ENCODE results near the gene HK3.
A peak's percentile ranks its signal among the peaks of the same experiment; 100 is the strongest.

The HK3 gene, protein sequence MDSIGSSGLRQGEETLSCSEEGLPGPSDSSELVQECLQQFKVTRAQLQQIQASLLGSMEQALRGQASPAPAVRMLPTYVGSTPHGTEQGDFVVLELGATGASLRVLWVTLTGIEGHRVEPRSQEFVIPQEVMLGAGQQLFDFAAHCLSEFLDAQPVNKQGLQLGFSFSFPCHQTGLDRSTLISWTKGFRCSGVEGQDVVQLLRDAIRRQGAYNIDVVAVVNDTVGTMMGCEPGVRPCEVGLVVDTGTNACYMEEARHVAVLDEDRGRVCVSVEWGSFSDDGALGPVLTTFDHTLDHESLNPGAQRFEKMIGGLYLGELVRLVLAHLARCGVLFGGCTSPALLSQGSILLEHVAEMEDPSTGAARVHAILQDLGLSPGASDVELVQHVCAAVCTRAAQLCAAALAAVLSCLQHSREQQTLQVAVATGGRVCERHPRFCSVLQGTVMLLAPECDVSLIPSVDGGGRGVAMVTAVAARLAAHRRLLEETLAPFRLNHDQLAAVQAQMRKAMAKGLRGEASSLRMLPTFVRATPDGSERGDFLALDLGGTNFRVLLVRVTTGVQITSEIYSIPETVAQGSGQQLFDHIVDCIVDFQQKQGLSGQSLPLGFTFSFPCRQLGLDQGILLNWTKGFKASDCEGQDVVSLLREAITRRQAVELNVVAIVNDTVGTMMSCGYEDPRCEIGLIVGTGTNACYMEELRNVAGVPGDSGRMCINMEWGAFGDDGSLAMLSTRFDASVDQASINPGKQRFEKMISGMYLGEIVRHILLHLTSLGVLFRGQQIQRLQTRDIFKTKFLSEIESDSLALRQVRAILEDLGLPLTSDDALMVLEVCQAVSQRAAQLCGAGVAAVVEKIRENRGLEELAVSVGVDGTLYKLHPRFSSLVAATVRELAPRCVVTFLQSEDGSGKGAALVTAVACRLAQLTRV

DNA sequence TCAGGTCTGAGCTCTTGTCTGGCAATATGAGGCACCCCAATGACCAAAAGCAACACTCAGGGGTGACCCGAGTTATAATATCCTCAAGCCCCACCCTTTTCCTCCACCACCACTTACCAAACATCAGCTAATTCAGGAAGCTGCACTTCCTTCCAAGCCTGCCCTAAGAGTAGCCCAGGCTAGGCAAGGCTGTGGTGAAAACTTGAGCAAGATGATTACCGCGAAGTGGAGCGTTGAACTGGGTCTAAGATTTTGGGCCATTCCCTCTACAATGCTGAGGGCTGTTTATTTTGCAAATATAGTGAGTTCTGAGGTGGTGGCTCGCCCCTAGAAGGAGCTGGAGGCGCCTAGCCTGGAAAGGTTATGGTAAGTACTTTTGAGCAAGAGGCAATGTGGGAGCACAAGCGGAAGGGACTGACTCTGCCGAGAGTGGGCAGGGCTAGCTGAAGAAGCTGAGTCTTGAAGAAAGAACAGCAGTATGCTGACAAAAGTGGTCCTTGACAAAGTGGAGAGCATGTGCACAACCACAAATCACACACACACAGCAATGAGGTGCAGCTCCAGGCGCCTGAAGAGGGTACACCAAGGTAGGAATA is at the start of gene HK3:
HK3 (minus strand) TSS at position 51 of the 596 bp plus-strand sequence. CDS start 3,187 bp downstream, outside the sequence.
- no peak for DNase-seq

GRCh38 chr5:176948458-176948857 is 49.3 kb upstream of the HK3 start:
- DNase-seq = no peak

DNA sequence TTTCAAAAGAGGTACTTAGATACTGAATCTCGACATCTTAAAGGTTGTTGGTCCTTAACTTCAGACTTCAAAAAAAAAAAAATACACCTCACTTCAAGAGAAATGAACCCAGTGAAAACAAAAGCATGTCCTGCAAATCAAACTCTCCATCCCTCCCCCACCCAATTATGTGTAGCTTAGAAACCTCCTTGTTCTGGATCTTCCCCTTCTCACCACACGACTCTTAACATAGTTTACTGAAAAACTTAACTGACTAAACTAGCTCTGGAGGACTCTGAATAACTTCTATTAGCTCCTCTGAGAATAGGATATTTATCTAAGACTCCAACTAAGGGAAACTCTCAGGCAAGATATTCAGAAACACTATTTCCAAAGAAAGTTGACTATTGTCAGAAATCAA is 48.7 kb upstream of the HK3 start:
- no peak for DNase-seq

GRCh38 chr5:176944268-176944667 is 45.1 kb upstream of the HK3 start:
- no peak for DNase-seq

DNA sequence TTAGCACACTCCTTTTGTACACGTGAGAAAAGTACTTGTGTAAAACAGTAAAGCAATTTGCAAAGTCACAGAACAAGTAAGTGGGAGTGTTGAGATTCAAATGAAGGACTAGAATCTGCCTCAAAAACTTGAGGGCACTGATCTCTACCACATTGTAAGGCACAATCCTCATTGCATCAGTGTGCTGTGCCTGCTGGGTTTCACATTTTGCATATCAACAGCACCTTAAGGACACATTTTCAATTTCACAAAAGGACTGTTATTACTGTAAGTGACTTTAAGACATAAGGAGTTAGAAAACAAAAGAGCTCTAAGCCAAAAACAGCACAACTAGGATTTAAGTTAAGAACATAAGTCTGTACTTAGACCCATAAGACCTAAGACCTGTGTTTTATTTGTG is 44.7 kb upstream of the HK3 start:
- DNase-seq = no peak

GRCh38 chr5:176941951-176942350 is 42.8 kb upstream of the HK3 start:
- DNase-seq = no peak

DNA sequence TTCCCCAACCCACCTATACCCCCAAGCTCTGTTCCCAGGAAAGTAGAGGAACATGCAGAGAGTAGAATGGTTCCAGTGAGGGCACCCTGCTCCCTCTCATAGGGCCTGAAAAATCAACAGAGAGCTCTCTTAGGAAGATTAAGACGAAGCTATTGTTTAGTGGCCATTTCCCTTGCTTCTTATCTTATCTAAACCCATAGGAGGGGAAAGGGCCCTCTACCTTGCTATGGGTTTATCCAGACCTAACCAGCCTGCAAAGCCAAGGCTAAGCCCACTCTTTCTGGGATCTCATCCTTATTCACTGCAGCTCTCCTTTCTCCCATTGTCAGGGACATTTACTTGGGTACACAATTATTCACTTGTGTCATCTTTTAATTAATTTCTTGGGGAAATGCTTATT is 39.3 kb upstream of the HK3 start:
- no peak for DNase-seq

GRCh38 chr5:176935017-176935416 is 35.9 kb upstream of the HK3 start:
- DNase-seq = no peak

DNA sequence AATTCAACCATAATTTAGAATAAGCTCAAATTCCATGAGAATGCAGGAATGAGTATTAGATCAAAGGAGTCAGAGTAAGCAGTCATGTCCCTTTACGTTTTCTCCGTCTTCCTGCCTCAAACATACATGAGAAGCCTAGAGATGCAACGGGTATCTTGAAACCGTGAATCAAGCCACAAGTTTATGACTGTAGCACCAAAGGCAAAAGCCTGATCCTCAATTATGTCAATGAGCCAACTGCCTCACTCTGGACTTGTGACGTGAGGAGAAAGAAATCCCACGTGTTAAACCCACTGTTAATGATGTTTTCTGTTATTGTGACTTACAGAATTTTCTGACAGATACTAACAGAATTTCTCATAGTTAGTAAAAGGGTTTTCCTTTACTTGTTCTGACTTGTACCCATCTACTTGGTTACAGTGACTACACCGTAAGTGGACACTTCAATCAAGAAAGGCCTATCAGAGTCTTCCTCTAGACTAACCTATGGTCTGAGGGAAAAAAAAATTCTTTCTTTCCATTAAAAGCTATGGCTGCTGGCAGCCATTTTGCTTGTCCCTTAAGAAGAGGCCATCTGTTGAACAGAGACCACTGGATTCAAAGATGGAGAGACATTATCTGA is 35.3 kb upstream of the HK3 start:
- no peak for DNase-seq

DNA sequence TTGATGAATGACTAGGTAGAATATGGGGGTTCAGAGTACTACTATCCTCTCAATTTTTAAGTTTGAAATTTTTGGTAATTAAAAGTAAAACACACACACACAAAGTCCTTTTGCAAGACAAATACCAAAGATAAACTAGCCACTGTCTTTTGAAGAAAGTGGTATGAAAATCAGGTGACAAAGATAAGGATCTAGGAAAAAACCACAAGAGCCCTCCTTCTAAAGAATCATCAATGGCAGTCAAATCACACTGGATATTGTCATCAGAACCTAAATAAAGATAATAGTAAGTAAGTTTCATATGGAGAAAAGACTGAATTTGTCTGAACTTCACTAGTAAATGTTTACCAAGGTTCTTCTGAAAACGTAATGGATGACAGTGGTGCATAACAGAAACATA is 30.5 kb upstream of the HK3 start:
- peak; percentile 20 for DNase-seq

GRCh38 chr5:176927562-176927961 is 28.4 kb upstream of the HK3 start:
- DNase-seq = no peak

DNA sequence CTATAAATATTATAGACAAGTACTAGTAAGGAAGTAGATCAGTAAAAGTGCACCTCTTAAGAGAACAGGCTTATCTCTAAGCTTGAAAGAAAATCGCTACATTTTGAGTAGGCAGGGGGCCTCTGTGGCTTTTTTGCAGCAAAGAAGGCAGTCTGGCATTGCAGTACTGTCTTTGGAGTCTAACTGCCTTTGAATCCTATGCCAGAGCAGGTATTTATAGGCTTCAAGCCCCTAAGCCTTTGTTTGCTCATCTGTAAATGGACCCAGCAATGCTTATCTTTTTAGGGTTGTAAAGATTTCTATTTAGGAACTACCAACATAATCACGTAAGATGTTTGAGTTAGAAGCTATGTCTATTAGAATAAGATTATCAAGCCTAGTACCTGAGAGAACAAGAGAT is 23.7 kb upstream of the HK3 start:
- no peak for DNase-seq

- DNase-seq = no peak
These were observed 22.6 kb upstream of the HK3 start for GRCh38 chr5:176921714-176922113.

DNA sequence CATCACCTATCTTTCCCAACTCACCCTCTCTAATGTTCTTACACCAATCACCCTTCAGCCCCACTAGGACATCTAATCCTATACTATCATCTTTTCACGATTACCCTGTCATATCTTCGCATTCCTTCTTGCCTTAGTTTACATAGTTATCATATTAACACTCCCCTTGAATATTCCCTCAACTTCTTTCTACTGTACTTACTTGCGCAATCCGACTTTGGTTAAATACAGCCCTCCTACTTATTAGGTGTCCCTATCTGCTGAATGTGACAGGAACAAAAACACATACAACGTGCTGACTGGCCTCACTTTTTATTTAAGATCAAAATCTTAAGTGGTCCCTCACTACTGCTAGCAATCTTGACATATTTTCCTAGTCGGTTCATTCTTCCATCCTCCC is 19.5 kb upstream of the HK3 start:
- no peak for DNase-seq

DNA sequence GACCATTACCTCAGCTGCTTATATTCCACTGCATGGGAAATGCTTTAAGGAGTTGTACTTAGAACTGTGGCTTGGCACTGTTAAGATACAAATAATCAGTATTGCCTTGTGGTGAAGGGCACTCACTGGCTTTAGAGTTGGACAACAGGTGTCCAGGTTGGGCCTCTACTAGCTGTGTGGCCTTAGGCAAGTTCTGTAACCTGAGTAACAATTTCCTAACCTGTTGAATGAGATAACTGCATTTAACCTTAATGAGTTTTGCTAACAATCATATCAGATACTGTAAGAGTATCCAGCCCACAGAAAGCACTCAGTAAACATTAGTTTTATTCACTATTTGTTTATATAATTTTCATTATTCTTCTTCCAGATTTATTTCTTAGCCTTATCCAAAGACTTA is 17.2 kb upstream of the HK3 start:
- DNase-seq = no peak

- no peak for DNase-seq
These were observed 16.8 kb upstream of the HK3 start for GRCh38 chr5:176915906-176916305.

GRCh38 chr5:176912115-176912514 is 13.0 kb upstream of the HK3 start:
- no peak for DNase-seq

GRCh38 chr5:176908675-176909368 is 9.7 kb upstream of the HK3 start:
- no peak for DNase-seq

- no peak for DNase-seq
These were observed 7.7 kb upstream of the HK3 start for GRCh38 chr5:176906796-176907195.

DNA sequence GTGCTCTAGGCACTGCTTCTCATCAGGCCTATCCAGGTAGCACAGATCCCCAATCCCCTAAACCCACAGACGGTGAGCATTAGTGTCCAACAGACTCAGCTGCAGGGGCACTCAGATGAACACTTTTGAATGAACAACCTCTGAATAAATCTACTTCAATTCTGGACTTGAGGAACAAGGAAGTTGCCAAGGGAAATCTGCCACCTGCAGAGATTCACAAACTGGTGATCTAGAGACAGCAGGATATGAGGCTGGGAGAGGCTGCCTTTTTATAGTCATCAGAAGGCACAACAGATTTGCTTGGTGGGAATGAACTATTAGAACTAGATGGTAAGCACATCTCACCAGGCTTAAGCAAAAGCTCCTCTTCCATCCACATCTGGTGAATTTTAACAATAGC is 7.0 kb upstream of the HK3 start:
- DNase-seq = no peak

GRCh38 chr5:176904276-176904675 is 5.1 kb upstream of the HK3 start:
- DNase-seq = no peak

DNA sequence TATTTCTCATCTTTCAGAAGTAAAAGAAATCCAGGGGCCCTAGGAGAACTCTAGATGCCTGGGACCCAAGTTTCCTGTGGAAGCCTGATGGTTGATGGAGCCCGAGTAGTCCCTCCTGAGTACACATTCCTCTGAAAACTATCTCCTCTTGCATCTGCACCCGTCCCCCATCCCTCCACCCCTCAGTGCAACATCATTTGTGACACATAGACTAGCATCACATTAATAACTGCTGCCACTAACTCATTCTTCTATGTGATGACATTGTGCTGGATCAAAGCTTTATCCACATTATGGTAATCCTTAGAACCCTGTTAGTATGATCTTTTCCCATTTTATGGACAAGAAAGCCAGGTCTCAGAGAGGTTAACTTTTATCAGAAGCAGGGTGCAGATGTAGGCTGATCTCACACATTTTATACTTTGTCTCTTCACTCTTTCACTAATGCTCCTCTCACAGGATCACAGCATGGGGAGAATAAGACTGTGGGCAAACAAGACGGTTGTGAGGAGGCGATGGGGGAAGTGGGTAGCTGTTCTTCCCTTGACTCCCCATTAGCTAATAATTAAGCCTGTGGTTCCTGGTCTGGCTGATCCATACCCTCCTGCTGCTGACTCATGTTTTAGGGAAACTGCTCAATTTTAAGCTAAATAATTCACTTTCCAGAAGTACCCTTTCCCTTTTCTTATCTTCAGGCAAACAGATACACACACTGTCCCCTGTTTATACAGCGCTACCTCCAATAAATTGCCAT is 3.9 kb upstream of the HK3 start:
- DNase-seq = no peak

Measured in CD4-positive, alpha-beta T cell treated with Interleukin-4 for 4 hours (primary cell).